ENCODE results near the gene TRMT61A.
"Not testable (repeated sequence)": the region's sequence is repeated elsewhere in the genome, so short reads cannot be mapped to it uniquely, and the experiment has no call there.

Gene TRMT61A

GRCh38 chr14:103501921-103502669 is 26.9 kb upstream of the TRMT61A start:
- Mint-ChIP-seq H3K36me3 (peaks cover 62% of the 10 kb centered on the region), H3K4me1 (peaks cover 9% of the 10 kb centered on the region), H3K4me3 (no peak overlapping the region), H3K27ac (no peak overlapping the region), H3K27me3 (no peaks in the 10 kb centered on the region), H3K9me3 (no peaks in the 10 kb centered on the region)
- ATAC-seq = no peak

DNA sequence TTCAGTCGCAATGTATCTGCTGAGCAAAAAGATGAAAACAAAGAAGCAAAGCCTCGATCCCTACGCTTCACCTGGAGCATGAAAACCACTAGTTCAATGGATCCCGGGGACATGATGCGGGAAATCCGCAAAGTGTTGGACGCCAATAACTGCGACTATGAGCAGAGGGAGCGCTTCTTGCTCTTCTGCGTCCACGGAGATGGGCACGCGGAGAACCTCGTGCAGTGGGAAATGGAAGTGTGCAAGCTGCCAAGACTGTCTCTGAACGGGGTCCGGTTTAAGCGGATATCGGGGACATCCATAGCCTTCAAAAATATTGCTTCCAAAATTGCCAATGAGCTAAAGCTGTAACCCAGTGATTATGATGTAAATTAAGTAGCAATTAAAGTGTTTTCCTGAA is 26.1 kb upstream of the TRMT61A start:
- no peak for ATAC-seq
- Mint-ChIP-seq H3K27ac (no peak overlapping the region), H3K27me3 (no peaks in the 10 kb centered on the region), H3K36me3 (peaks cover 62% of the 10 kb centered on the region), H3K4me1 (peaks cover 9% of the 10 kb centered on the region), H3K4me3 (no peak overlapping the region), H3K9me3 (no peaks in the 10 kb centered on the region)

DNA sequence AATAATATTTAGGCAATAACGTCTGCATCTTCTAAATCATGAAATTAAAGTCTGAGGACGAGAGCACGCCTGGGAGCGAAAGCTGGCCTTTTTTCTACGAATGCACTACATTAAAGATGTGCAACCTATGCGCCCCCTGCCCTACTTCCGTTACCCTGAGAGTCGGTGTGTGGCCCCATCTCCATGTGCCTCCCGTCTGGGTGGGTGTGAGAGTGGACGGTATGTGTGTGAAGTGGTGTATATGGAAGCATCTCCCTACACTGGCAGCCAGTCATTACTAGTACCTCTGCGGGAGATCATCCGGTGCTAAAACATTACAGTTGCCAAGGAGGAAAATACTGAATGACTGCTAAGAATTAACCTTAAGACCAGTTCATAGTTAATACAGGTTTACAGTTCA is 25.7 kb upstream of the TRMT61A start:
- Mint-ChIP-seq H3K4me1 (peaks cover 9% of the 10 kb centered on the region), H3K9me3 (no peaks in the 10 kb centered on the region), H3K4me3 (no peak overlapping the region), H3K27me3 (no peaks in the 10 kb centered on the region), H3K36me3 (peaks cover 62% of the 10 kb centered on the region), H3K27ac (no peak overlapping the region)
- no peak for ATAC-seq

GRCh38 chr14:103504991-103505565 is 23.9 kb upstream of the TRMT61A start:
- H3K36me3 Mint-ChIP-seq = peaks cover 68% of the 10 kb centered on the region
- no peaks in the 10 kb centered on the region for H3K27me3 Mint-ChIP-seq
- H3K9me3 Mint-ChIP-seq = no peaks in the 10 kb centered on the region
- no peak overlapping the region for H3K4me3 Mint-ChIP-seq
- ATAC-seq = no peak
- H3K4me1 Mint-ChIP-seq = peaks cover 2% of the 10 kb centered on the region
- no peak overlapping the region for H3K27ac Mint-ChIP-seq

DNA sequence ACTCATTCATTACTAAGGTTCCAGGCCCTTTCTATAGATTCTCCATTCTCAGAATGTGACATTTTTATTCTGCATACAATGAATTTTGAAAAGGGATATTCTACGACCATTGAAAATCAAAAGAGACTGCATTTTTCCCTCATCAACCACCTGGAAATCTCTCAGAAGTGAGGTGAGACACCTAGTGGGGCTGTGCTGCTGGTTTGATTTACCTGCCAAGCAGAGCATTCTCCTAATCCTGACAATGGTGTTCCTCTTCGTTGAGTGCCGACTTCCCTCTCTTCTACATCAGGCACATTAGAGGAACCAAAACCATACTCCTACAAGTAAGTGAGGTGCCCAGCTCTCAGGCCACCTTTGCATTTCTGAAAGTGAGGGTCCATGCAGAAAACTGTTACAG is 21.2 kb upstream of the TRMT61A start:
- peaks cover 65% of the 10 kb centered on the region for H3K36me3 Mint-ChIP-seq

GRCh38 chr14:103508521-103509329 is 20.3 kb upstream of the TRMT61A start:
- no peak for ATAC-seq
- Mint-ChIP-seq H3K27ac (no peak overlapping the region), H3K36me3 (peaks cover 55% of the 10 kb centered on the region), H3K27me3 (no peaks in the 10 kb centered on the region), H3K9me3 (no peaks in the 10 kb centered on the region), H3K4me1 (no peaks in the 10 kb centered on the region), H3K4me3 (no peak overlapping the region)

More for the DNA sequence above, 21.2 kb upstream of the TRMT61A start:
- Mint-ChIP-seq H3K27me3 (no peaks in the 10 kb centered on the region), H3K4me3 (no peak overlapping the region), H3K27ac (no peak overlapping the region), H3K4me1 (no peaks in the 10 kb centered on the region), H3K9me3 (no peaks in the 10 kb centered on the region)
- ATAC-seq = no peak

GRCh38 chr14:103509864-103510723 is 18.9 kb upstream of the TRMT61A start:
- peaks cover 42% of the 10 kb centered on the region for H3K36me3 Mint-ChIP-seq
- no peaks in the 10 kb centered on the region for H3K4me1 Mint-ChIP-seq
- H3K27me3 Mint-ChIP-seq = no peaks in the 10 kb centered on the region
- no peak overlapping the region for H3K27ac Mint-ChIP-seq
- no peaks in the 10 kb centered on the region for H3K9me3 Mint-ChIP-seq
- ATAC-seq = no peak
- H3K4me3 Mint-ChIP-seq = no peak overlapping the region

DNA sequence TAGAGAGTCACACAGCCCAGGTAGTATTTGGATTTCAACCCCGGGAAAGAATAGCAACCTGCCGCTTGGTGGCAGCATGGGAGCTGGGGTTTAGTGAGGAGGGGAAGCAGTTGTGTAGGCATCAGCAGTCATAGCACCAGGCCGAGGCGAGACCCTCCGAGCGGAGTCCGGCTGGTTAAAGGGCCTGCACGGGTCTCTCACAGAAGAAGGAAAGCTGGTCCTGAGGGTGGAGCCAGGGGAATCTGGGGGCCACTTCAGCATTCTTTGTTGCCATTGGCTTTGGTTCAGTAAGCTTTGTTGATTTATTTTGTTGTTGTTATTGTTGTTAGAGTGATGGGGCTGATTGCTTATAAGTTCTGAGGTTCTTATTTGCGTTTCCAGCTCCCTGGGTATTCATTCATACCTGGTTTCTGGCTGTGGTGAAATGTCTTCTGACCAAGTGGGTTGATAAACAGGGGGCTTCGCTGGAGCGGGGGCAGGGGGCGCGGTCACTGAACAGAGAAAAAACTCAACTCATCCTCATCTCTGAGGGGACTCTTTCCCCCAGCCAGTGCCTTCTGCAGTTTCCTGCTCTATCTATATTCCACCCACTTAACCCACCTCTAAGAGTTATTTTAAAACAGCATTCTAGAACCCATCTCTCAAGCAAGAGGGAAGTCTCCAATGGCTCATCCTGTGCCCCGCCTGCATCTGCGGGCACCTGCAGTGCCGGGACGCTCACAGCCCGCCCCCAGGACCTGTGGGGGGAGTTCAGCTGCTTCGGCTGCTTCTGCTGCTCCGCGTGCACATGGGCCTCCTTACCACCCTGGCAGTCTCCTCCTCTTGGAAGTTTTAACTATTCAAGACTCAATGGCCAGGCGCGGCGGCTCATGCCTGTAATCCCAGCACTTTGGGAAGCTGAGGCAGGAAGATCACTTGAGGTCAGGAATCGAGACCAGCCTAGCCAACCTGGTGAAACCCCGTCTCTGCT is 18.0 kb upstream of the TRMT61A start:
- peaks cover 33% of the 10 kb centered on the region for H3K36me3 Mint-ChIP-seq
- no peak overlapping the region for H3K4me3 Mint-ChIP-seq
- H3K9me3 Mint-ChIP-seq = no peaks in the 10 kb centered on the region
- H3K27me3 Mint-ChIP-seq = no peaks in the 10 kb centered on the region
- H3K4me1 Mint-ChIP-seq = no peaks in the 10 kb centered on the region
- no peak for ATAC-seq
- no peak overlapping the region for H3K27ac Mint-ChIP-seq

DNA sequence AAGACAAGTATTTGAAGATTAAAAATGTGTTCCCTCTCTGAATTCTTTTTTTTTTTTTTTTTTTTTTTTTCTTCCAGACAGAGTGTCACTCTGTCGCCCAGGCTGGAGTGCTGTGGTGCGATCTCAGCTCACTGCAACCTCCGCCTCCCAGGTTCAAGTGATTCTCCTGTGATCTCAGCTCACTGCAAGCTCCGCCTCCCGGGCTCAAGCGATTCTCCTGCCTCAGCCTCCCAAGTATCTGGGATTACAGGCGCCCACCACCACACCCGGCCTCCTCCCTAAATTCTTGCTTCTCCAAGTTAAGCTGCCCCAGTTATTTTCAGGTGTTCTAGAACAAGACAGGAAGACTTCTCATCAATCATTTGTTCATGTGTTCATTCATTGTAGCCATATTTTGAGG is 16.8 kb upstream of the TRMT61A start:
- ATAC-seq = not testable (repeated sequence)

GRCh38 chr14:103512701-103513611 is 16.0 kb upstream of the TRMT61A start:
- Mint-ChIP-seq H3K36me3 (peaks cover 32% of the 10 kb centered on the region), H3K4me3 (no peak overlapping the region), H3K9me3 (no peaks in the 10 kb centered on the region), H3K4me1 (no peaks in the 10 kb centered on the region), H3K27ac (no peak overlapping the region), H3K27me3 (no peaks in the 10 kb centered on the region)
- ATAC-seq = peak; percentile 34

More for the DNA sequence above, 16.8 kb upstream of the TRMT61A start:
- peaks cover 32% of the 10 kb centered on the region for H3K36me3 Mint-ChIP-seq
- H3K4me3 Mint-ChIP-seq, H3K9me3 Mint-ChIP-seq, H3K4me1 Mint-ChIP-seq, H3K27ac Mint-ChIP-seq, H3K27me3 Mint-ChIP-seq: not testable (repeated sequence)

DNA sequence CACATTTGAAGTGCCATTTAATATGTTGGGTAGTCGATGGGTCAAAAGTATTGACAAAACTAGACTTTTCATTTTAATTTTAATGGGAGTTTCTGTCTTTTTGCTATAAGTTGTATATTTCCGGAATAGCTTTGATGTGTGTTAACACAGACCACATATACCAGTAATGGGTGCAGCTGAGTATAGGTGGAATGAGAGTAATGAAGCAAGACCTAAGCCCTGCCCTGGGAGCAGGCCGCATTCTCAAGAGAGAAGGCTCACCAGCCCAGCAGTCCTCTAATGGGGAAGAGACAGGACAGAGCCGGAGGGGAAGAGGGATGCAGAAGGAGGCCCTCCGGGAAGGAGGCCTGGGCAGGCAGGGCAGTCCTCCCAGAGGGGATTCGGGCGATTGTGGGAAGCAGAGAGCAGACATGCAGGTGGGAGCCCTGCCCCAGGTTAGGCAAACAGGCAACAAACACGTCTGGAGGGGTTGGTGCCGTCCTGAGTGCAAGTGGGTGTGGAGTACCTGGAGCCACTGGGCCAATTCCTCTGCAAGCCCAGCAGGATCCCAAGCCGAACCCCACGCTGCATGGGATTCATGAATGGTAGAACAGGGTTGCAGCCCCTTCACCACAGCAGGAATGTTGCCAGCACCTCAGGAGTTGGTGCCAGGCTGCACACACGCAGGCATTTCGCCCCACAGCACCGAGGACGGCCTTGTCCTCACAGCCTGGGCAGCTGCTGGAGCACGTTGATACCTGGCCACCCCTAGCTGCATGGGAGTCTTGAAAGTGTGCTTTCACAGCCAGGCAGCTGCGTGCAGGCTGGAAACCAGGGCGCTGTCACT is 14.2 kb upstream of the TRMT61A start:
- no peak overlapping the region for H3K4me3 Mint-ChIP-seq

DNA sequence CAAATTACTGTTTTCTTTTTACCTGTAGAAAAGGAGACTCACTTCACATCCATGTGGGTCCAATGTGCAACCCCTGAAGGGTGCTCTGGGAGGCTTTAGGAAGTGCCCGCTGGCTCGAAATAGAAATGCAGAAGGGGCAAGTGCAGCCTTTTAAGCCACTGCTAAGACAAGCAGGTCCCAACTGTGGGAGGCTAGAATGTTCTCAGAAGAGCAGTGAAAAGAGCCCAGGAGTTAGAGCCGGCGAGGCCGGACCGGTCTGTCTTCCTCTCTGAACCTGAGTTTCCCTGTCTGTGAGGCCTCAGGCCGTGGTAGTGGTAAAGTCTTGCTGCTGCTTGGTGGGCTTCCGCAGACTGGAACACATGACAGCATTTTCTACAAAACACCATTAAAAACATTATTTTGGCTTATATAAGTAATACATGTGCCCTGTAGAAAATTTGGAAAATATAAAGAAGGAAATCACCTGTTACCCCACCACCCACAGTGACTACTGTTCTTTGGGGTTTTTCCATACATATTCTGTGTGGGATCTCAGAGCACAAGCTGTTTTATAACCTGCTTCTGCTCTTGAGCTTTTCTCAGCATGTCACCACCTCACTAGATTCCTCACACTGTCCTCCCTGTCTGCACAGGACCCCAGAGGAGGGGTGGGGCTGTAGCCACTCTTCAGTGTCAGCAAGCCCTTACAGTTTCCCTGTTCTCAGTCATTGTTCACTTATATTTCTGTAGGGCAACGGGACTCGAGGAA is 12.4 kb upstream of the TRMT61A start:
- no peak overlapping the region for H3K27ac Mint-ChIP-seq
- ATAC-seq = no peak
- H3K36me3 Mint-ChIP-seq = peaks cover 6% of the 10 kb centered on the region
- peaks cover 21% of the 10 kb centered on the region for H3K4me1 Mint-ChIP-seq
- H3K4me3 Mint-ChIP-seq = no peak overlapping the region
- no peaks in the 10 kb centered on the region for H3K9me3 Mint-ChIP-seq
- H3K27me3 Mint-ChIP-seq = peaks cover 19% of the 10 kb centered on the region

More for the DNA sequence above, 14.2 kb upstream of the TRMT61A start:
- Mint-ChIP-seq H3K4me1 (peaks cover 12% of the 10 kb centered on the region), H3K9me3 (no peaks in the 10 kb centered on the region), H3K27me3 (peaks cover 13% of the 10 kb centered on the region), H3K36me3 (peaks cover 22% of the 10 kb centered on the region), H3K27ac (no peak overlapping the region)
- ATAC-seq = no peak

All from stimulated activated memory B cell treated with anti-CD40 and anti-IgM and Interleukin-4, amounts not matched to agents 10 μg/mL and 1 μg/mL and 100 μg/mL, for 72 hours (primary cell).